HepG2 (cell line): ENCODE results near the gene TUBB4B. TPM values are rescaled to one million over a fixed set of nuclear protein-coding genes. Genes with fewer than 3 reads are reported as not detected.

Source experiments
- ATF7-NPFF ChIP-seq: sonication (generic); formaldehyde crosslinking; IDR thresholded peaks from 2 replicates; pipeline ENCODE4 v1.8.1; 2023; ENCODE audit warnings: mild to moderate bottlenecking, low read depth, missing genetic modification reagents, moderate library complexity
- ISL2 ChIP-seq: sonication (generic); formaldehyde crosslinking; IDR thresholded peaks from 2 replicates; pipeline ENCODE4 v1.5.0; 2020; ENCODE audit warnings: missing genetic modification reagents
- RAD51 ChIP-seq: fragments of 450-650 bp; IDR thresholded peaks from 2 replicates; pipeline ENCODE4 v1.6.1; 2016; ENCODE audit warnings: borderline replicate concordance
- TEAD2 ChIP-seq: sonication (generic); formaldehyde crosslinking; IDR thresholded peaks from 2 replicates; pipeline ENCODE4 v1.9.0; 2021; ENCODE audit warnings: missing genetic modification reagents
- ZBTB38 ChIP-seq: sonication (generic); formaldehyde crosslinking; IDR thresholded peaks from 2 replicates; pipeline ENCODE4 v1.5.1; 2020; ENCODE audit warnings: mild to moderate bottlenecking, missing genetic modification reagents
- ZFP82 ChIP-seq: sonication (generic); formaldehyde crosslinking; IDR thresholded peaks from 2 replicates; pipeline ENCODE4 v1.5.1; 2020; ENCODE audit warnings: mild to moderate bottlenecking, missing genetic modification reagents, borderline replicate concordance
- ZNF180 ChIP-seq: sonication (generic); formaldehyde crosslinking; IDR thresholded peaks from 2 replicates; pipeline ENCODE4 v1.4.0; 2020; ENCODE audit warnings: low read depth, missing genetic modification reagents, borderline replicate concordance
- ZNF556 ChIP-seq: sonication (generic); formaldehyde crosslinking; IDR thresholded peaks from 2 replicates; pipeline ENCODE4 v1.4.0; 2020; ENCODE audit warnings: mild to moderate bottlenecking, missing genetic modification reagents, borderline replicate concordance
- ZSCAN31 ChIP-seq: sonication (generic); formaldehyde crosslinking; IDR thresholded peaks from 2 replicates; pipeline ENCODE4 v1.5.0; 2020; ENCODE audit warnings: low read depth, mild to moderate bottlenecking, missing genetic modification reagents
- polyA plus RNA-seq, 8 experiments: library from polyadenylated mRNA; depleted of rRNA in 3 of 8; stranded (reverse) in 7 of 8; unstranded in 1 of 8; fragments of >200 nt; fragmentation: Illumina TruSeq in 4 of 8; extraction: Trizol in 4 of 8; gene quantifications; 2 replicates each; pipeline versions ENCODE4 v1.2.1 to v1.2.3, GENCODE V29; 2011 to 2016; ENCODE audit warnings: low read depth in 4 of 8, missing spikeins in 1 of 8, mixed read lengths in 1 of 8; ENCODE audit not compliant: insufficient read depth in 1 of 8
- total RNA-seq, 5 experiments: library from RNA; depleted of rRNA; stranded (reverse); fragments of >200 nt; fragmentation: Illumina TruSeq; extraction: Trizol; gene quantifications; 2 replicates each; pipeline ENCODE4 v1.2.3, GENCODE V29; 2016; ENCODE audit warnings: low read depth in 1 of 5
- TF ChIP-seq, protein P1 (sequence below): sonication (generic); formaldehyde crosslinking; conservative IDR thresholded peaks from 2 replicates; pipeline ENCODE4 v1.4.0; 2020; ENCODE audit warnings: mild to moderate bottlenecking, missing genetic modification reagents, moderate library complexity
- TF ChIP-seq, protein P2 (sequence below): sonication (generic); formaldehyde crosslinking; IDR thresholded peaks from 2 replicates; pipeline ENCODE4 v1.4.0; 2020; ENCODE audit warnings: mild to moderate bottlenecking, missing genetic modification reagents
- TF ChIP-seq, protein P3 (sequence below): sonication (generic); formaldehyde crosslinking; IDR thresholded peaks from 2 replicates; pipeline ENCODE4 v1.4.0; 2020; ENCODE audit warnings: low read depth, mild to moderate bottlenecking, missing genetic modification reagents
- TF ChIP-seq, protein P4 (sequence below), 2 experiments: sonication (generic) in 1 of 2; formaldehyde crosslinking in 1 of 2; IDR thresholded peaks; 2 replicates each; pipeline versions ENCODE4 v1.4.0 to v1.6.1; 2018 to 2020; ENCODE audit warnings: missing genetic modification reagents in 2 of 2, borderline replicate concordance in 1 of 2, low read depth in 1 of 2, mild to moderate bottlenecking in 1 of 2, missing biosample characterization in 1 of 2
- TF ChIP-seq, protein P5 (sequence below): sonication (generic); formaldehyde crosslinking; IDR thresholded peaks from 2 replicates; pipeline ENCODE4 v1.8.0; 2022; ENCODE audit warnings: mild to moderate bottlenecking, missing genetic modification reagents
- TF ChIP-seq, protein P6 (sequence below): IDR thresholded peaks from 2 replicates; pipeline ENCODE4 v1.6.1; 2012; ENCODE audit warnings: low read depth, low read length, improper control_type of control experiment

TUBB4B gene
- total and polyA plus RNA-seq, 2 of the 13 experiments (the other 11 are each of a cell fraction or from before 2014, with no cell fraction given) = 182 to 412 TPM

DNA sequence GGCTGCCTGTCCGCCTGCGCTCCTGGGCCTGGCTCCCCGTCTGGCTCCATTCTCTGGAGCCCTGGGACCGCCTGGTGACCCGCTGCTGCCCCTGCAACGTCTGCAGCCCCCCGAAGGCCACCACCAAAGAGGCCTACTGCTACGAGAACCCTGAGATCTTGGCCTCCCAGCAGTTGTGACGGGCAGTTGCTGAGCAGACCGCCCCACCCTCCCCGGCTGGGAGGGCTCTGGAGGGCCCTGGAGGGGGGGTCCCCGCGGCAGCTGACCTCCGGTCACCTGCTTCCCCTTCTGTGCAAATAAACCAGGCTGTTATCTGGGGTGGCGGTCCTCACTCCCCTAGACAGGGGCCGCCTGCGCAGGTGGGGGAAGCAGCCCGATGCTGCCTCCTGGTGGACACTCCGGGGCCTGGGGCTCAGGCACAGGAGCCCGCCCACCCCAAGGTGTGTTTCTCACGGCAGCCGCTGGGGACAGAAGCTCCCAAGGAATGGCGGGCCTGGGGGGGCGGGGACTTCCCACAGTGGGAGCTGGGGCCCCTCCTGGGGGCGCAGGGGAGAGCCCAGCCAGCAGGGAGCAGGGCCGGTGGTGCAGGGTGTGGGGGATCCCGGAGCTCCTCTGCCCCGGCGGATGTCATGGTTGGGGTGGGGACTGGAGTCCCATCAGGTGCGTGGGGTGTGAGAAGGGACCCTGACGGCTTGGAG, 4.7 kb upstream of the TUBB4B start (continued):
- TF ChIP-seq, protein P1, sequence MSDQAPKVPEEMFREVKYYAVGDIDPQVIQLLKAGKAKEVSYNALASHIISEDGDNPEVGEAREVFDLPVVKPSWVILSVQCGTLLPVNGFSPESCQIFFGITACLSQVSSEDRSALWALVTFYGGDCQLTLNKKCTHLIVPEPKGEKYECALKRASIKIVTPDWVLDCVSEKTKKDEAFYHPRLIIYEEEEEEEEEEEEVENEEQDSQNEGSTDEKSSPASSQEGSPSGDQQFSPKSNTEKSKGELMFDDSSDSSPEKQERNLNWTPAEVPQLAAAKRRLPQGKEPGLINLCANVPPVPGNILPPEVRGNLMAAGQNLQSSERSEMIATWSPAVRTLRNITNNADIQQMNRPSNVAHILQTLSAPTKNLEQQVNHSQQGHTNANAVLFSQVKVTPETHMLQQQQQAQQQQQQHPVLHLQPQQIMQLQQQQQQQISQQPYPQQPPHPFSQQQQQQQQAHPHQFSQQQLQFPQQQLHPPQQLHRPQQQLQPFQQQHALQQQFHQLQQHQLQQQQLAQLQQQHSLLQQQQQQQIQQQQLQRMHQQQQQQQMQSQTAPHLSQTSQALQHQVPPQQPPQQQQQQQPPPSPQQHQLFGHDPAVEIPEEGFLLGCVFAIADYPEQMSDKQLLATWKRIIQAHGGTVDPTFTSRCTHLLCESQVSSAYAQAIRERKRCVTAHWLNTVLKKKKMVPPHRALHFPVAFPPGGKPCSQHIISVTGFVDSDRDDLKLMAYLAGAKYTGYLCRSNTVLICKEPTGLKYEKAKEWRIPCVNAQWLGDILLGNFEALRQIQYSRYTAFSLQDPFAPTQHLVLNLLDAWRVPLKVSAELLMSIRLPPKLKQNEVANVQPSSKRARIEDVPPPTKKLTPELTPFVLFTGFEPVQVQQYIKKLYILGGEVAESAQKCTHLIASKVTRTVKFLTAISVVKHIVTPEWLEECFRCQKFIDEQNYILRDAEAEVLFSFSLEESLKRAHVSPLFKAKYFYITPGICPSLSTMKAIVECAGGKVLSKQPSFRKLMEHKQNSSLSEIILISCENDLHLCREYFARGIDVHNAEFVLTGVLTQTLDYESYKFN (CRISPR knock-in tag) = peak; percentile 87
- TF ChIP-seq ISL2 (CRISPR knock-in tag) (peak; percentile 68), RAD51 (no peak), ZFP82 (CRISPR knock-in tag) (no peak; the same call in 1 of the 2 replicates), ZNF180 (no peak), ZSCAN31 (CRISPR knock-in tag) (peak; percentile 71; the same call in 1 of the 2 replicates), ZBTB38 (no peak), TEAD2 (CRISPR knock-in tag) (no peak), ZNF556 (peak; percentile 63; the same call in 1 of the 2 replicates), ATF7-NPFF (CRISPR knock-in tag) (no peak; the same call in 1 of the 2 replicates)
- TF ChIP-seq, protein P2, sequence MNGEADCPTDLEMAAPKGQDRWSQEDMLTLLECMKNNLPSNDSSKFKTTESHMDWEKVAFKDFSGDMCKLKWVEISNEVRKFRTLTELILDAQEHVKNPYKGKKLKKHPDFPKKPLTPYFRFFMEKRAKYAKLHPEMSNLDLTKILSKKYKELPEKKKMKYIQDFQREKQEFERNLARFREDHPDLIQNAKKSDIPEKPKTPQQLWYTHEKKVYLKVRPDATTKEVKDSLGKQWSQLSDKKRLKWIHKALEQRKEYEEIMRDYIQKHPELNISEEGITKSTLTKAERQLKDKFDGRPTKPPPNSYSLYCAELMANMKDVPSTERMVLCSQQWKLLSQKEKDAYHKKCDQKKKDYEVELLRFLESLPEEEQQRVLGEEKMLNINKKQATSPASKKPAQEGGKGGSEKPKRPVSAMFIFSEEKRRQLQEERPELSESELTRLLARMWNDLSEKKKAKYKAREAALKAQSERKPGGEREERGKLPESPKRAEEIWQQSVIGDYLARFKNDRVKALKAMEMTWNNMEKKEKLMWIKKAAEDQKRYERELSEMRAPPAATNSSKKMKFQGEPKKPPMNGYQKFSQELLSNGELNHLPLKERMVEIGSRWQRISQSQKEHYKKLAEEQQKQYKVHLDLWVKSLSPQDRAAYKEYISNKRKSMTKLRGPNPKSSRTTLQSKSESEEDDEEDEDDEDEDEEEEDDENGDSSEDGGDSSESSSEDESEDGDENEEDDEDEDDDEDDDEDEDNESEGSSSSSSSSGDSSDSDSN (CRISPR knock-in tag) = no peak; the same call in 1 of the 2 replicates
- TF ChIP-seq, protein P3, sequence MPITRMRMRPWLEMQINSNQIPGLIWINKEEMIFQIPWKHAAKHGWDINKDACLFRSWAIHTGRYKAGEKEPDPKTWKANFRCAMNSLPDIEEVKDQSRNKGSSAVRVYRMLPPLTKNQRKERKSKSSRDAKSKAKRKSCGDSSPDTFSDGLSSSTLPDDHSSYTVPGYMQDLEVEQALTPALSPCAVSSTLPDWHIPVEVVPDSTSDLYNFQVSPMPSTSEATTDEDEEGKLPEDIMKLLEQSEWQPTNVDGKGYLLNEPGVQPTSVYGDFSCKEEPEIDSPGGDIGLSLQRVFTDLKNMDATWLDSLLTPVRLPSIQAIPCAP (CRISPR knock-in tag) = no peak
- TF ChIP-seq, protein P4, sequence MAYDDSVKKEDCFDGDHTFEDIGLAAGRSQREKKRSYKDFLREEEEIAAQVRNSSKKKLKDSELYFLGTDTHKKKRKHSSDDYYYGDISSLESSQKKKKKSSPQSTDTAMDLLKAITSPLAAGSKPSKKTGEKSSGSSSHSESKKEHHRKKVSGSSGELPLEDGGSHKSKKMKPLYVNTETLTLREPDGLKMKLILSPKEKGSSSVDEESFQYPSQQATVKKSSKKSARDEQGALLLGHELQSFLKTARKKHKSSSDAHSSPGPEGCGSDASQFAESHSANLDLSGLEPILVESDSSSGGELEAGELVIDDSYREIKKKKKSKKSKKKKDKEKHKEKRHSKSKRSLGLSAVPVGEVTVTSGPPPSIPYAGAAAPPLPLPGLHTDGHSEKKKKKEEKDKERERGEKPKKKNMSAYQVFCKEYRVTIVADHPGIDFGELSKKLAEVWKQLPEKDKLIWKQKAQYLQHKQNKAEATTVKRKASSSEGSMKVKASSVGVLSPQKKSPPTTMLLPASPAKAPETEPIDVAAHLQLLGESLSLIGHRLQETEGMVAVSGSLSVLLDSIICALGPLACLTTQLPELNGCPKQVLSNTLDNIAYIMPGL (CRISPR knock-in tag; IDR thresholded peaks at IDR 0.05; ENCODE audit: borderline replicate concordance in 1 of 2, low read depth in 1 of 2) = peak; percentile 97 to 98
- TF ChIP-seq, protein P5, sequence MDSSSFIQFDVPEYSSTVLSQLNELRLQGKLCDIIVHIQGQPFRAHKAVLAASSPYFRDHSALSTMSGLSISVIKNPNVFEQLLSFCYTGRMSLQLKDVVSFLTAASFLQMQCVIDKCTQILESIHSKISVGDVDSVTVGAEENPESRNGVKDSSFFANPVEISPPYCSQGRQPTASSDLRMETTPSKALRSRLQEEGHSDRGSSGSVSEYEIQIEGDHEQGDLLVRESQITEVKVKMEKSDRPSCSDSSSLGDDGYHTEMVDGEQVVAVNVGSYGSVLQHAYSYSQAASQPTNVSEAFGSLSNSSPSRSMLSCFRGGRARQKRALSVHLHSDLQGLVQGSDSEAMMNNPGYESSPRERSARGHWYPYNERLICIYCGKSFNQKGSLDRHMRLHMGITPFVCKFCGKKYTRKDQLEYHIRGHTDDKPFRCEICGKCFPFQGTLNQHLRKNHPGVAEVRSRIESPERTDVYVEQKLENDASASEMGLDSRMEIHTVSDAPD (CRISPR knock-in tag) = no peak
- TF ChIP-seq, protein P6, sequence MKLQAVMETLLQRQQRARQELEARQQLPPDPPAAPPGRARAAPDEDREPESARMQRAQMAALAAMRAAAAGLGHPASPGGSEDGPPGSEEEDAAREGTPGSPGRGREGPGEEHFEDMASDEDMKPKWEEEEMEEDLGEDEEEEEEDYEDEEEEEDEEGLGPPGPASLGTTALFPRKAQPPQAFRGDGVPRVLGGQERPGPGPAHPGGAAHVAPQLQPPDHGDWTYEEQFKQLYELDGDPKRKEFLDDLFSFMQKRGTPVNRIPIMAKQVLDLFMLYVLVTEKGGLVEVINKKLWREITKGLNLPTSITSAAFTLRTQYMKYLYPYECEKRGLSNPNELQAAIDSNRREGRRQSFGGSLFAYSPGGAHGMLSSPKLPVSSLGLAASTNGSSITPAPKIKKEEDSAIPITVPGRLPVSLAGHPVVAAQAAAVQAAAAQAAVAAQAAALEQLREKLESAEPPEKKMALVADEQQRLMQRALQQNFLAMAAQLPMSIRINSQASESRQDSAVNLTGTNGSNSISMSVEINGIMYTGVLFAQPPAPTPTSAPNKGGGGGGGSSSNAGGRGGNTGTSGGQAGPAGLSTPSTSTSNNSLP = no peak
